HepG2 (cell line): ENCODE results near the gene NFKBIA. TPM values are rescaled to one million over a fixed set of nuclear protein-coding genes. Genes with fewer than 3 reads are reported as not detected.

ENCODE experiments used
- ARID5B ChIP-seq: IDR thresholded peaks from 2 replicates; pipeline ENCODE4 v1.4.0; 2020; ENCODE audit warnings: mild to moderate bottlenecking, missing genetic modification reagents
- DMAP1 ChIP-seq: IDR thresholded peaks from 2 replicates; pipeline ENCODE4 v1.6.1; 2016
- NCOA5 ChIP-seq: sonication (generic); formaldehyde crosslinking; IDR thresholded peaks from 2 replicates; pipeline ENCODE4 v1.4.0; 2020; ENCODE audit warnings: missing genetic modification reagents
- NR2F1 ChIP-seq, 2 experiments: fragments of 450-650 bp in 1 of 2; formaldehyde crosslinking in 1 of 2; IDR thresholded peaks; 2 replicates each; pipeline versions ENCODE4 v1.5.0 to v1.6.1; 2016 to 2020; ENCODE audit warnings: mild to moderate bottlenecking in 1 of 2, missing compliant biosample characterization in 1 of 2, missing genetic modification reagents in 1 of 2, moderate library complexity in 1 of 2
- RFX5 ChIP-seq: IDR thresholded peaks from 2 replicates; pipeline ENCODE4 v1.6.1; 2011; ENCODE audit warnings: low read depth, low read length, improper control_type of control experiment
- SP1 ChIP-seq, 2 experiments: fragments of 450-650 bp in 1 of 2; sonication (generic) in 1 of 2; formaldehyde crosslinking in 1 of 2; IDR thresholded peaks; 2 replicates each; pipeline versions ENCODE4 v1.4.0 to v1.6.1; 2016 to 2020; ENCODE audit warnings: missing genetic modification reagents in 1 of 2
- TBL1XR1 ChIP-seq: fragments of 150-350 bp; IDR thresholded peaks from 2 replicates; pipeline ENCODE4 v1.6.1; 2014; ENCODE audit warnings: borderline replicate concordance, low read length; ENCODE audit not compliant: partially characterized antibody
- THRA ChIP-seq: sonication (generic); formaldehyde crosslinking; IDR thresholded peaks from 2 replicates; pipeline ENCODE4 v1.4.0; 2020; ENCODE audit warnings: missing genetic modification reagents, borderline replicate concordance
- ZNF205 ChIP-seq: IDR thresholded peaks from 2 replicates; pipeline ENCODE4 v1.6.1; 2018; ENCODE audit warnings: missing biosample characterization, missing genetic modification reagents
- ZNF431 ChIP-seq: sonication (generic); formaldehyde crosslinking; IDR thresholded peaks from 2 replicates; pipeline ENCODE4 v1.9.0; 2022; ENCODE audit warnings: missing genetic modification reagents, low read depth, mild to moderate bottlenecking, borderline replicate concordance
- ZNF44 ChIP-seq: sonication (generic); formaldehyde crosslinking; IDR thresholded peaks from 2 replicates; pipeline ENCODE4 v1.5.1; 2020; ENCODE audit warnings: mild to moderate bottlenecking, missing genetic modification reagents
- ZNF484 ChIP-seq: sonication (generic); formaldehyde crosslinking; IDR thresholded peaks from 2 replicates; pipeline ENCODE4 v1.5.1; 2020; ENCODE audit warnings: mild to moderate bottlenecking, low read depth, missing genetic modification reagents, borderline replicate concordance
- ZNF558 ChIP-seq: sonication (generic); formaldehyde crosslinking; IDR thresholded peaks from 2 replicates; pipeline ENCODE4 v1.9.0; 2022; ENCODE audit warnings: mild to moderate bottlenecking, missing genetic modification reagents, borderline replicate concordance
- ZNF567 ChIP-seq: sonication (generic); formaldehyde crosslinking; IDR thresholded peaks from 2 replicates; pipeline ENCODE4 v1.8.1; 2023; ENCODE audit warnings: mild to moderate bottlenecking, missing genetic modification reagents, borderline replicate concordance
- ZNF598 ChIP-seq: sonication (generic); formaldehyde crosslinking; IDR thresholded peaks from 2 replicates; pipeline ENCODE4 v1.5.1; 2020; ENCODE audit warnings: mild to moderate bottlenecking, missing genetic modification reagents, borderline replicate concordance
- polyA plus RNA-seq, 8 experiments: library from polyadenylated mRNA; depleted of rRNA in 3 of 8; stranded (reverse) in 7 of 8; unstranded in 1 of 8; fragments of >200 nt; fragmentation: Illumina TruSeq in 4 of 8; extraction: Trizol in 4 of 8; gene quantifications; 2 replicates each; pipeline versions ENCODE4 v1.2.1 to v1.2.3, GENCODE V29; 2011 to 2016; ENCODE audit warnings: low read depth in 4 of 8, missing spikeins in 1 of 8, mixed read lengths in 1 of 8; ENCODE audit not compliant: insufficient read depth in 1 of 8
- total RNA-seq, 5 experiments: library from RNA; depleted of rRNA; stranded (reverse); fragments of >200 nt; fragmentation: Illumina TruSeq; extraction: Trizol; gene quantifications; 2 replicates each; pipeline ENCODE4 v1.2.3, GENCODE V29; 2016; ENCODE audit warnings: low read depth in 1 of 5
- TF ChIP-seq, protein P1 (sequence below): sonication (generic); formaldehyde crosslinking; IDR thresholded peaks from 2 replicates; pipeline ENCODE4 v1.5.1; 2020; ENCODE audit warnings: mild to moderate bottlenecking, missing genetic modification reagents, moderate library complexity
- TF ChIP-seq, protein P2 (sequence below): sonication (generic); formaldehyde crosslinking; IDR thresholded peaks from 2 replicates; pipeline ENCODE4 v1.9.0; 2022; ENCODE audit warnings: missing genetic modification reagents, mild to moderate bottlenecking, borderline replicate concordance

The NFKBIA gene
- total and polyA plus RNA-seq, 2 of the 13 experiments (the other 11 are each of a cell fraction or from before 2014, with no cell fraction given), result 197 to 319 TPM

DNA sequence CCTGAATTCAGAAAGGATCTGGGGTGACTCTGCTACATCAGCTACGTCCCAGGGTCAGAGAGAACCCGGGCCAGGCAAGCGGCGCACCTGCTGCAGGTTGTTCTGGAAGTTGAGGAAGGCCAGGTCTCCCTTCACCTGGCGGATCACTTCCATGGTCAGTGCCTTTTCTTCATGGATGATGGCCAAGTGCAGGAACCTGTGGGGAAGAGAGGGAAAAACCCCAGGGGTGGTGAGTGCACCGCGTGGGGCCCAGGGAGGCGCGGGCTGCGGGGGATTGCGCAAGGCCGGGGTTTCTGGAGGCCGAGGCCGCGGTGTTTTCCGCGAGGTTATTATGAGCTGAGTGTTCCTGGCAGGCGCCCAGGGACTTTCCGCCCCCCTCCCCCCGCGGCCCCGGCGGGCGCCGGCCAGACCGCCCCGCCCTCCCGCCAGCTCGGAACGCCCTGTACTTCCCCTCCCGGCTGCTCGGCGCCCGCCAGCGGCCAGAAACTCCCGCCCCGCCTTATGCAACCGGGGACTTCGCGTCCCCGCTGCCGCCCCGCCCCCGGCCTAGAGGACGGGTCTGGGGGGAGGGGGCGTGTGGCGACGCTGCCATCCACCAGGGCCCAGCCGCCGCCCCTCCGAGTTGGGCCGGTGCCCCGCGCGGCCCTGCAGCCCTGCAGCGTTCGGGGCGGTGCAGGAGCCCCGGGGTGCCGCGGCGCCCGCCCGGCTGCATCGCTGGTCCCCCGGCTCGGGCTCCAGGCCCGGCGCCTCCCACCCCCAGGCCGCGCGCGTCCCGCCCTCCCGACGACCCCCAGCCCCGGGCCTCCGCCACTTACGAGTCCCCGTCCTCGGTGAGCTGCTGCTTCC is 723 bp downstream of the NFKBIA start (continued):
- TF ChIP-seq TBL1XR1 (peak; percentile 92), ZNF205 (CRISPR knock-in tag) (peak; percentile 97), ZNF558 (CRISPR knock-in tag) (no peak), ARID5B (peak; percentile 99), ZNF598 (CRISPR knock-in tag) (peak; percentile 97), ZNF44 (CRISPR knock-in tag) (peak; percentile 94), NR2F1 (CRISPR knock-in tag; IDR thresholded peaks at IDR 0.05) (peak; percentile 69 to 80), ZNF567 (CRISPR knock-in tag) (no peak; the same call in 1 of the 2 replicates), NCOA5 (CRISPR knock-in tag) (peak; percentile 96), THRA (CRISPR knock-in tag) (peak; percentile 99), ZNF431 (CRISPR knock-in tag) (no peak), SP1 (IDR thresholded peaks at IDR 0.05) (no peak), SP1 (CRISPR knock-in tag; IDR thresholded peaks at IDR 0.05) (peak; percentile 95), ZNF484 (CRISPR knock-in tag) (no peak; the same call in 1 of the 2 replicates), RFX5 (peak; percentile 12; the same call in 1 of the 2 replicates), DMAP1 (peak; percentile 96)
- TF ChIP-seq, protein P1, sequence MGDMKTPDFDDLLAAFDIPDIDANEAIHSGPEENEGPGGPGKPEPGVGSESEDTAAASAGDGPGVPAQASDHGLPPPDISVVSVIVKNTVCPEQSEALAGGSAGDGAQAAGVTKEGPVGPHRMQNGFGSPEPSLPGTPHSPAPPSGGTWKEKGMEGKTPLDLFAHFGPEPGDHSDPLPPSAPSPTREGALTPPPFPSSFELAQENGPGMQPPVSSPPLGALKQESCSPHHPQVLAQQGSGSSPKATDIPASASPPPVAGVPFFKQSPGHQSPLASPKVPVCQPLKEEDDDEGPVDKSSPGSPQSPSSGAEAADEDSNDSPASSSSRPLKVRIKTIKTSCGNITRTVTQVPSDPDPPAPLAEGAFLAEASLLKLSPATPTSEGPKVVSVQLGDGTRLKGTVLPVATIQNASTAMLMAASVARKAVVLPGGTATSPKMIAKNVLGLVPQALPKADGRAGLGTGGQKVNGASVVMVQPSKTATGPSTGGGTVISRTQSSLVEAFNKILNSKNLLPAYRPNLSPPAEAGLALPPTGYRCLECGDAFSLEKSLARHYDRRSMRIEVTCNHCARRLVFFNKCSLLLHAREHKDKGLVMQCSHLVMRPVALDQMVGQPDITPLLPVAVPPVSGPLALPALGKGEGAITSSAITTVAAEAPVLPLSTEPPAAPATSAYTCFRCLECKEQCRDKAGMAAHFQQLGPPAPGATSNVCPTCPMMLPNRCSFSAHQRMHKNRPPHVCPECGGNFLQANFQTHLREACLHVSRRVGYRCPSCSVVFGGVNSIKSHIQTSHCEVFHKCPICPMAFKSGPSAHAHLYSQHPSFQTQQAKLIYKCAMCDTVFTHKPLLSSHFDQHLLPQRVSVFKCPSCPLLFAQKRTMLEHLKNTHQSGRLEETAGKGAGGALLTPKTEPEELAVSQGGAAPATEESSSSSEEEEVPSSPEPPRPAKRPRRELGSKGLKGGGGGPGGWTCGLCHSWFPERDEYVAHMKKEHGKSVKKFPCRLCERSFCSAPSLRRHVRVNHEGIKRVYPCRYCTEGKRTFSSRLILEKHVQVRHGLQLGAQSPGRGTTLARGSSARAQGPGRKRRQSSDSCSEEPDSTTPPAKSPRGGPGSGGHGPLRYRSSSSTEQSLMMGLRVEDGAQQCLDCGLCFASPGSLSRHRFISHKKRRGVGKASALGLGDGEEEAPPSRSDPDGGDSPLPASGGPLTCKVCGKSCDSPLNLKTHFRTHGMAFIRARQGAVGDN (CRISPR knock-in tag), result peak; percentile 95
- TF ChIP-seq, protein P2, sequence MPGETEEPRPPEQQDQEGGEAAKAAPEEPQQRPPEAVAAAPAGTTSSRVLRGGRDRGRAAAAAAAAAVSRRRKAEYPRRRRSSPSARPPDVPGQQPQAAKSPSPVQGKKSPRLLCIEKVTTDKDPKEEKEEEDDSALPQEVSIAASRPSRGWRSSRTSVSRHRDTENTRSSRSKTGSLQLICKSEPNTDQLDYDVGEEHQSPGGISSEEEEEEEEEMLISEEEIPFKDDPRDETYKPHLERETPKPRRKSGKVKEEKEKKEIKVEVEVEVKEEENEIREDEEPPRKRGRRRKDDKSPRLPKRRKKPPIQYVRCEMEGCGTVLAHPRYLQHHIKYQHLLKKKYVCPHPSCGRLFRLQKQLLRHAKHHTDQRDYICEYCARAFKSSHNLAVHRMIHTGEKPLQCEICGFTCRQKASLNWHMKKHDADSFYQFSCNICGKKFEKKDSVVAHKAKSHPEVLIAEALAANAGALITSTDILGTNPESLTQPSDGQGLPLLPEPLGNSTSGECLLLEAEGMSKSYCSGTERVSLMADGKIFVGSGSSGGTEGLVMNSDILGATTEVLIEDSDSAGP (CRISPR knock-in tag), result peak; percentile 86
